SK-N-DZ (cell line): ENCODE data around the gene GRIK5.
"Not testable (repeated sequence)": the region's sequence is repeated elsewhere in the genome, so short reads cannot be mapped to it uniquely, and the experiment has no call there.

Experiments used
- DNase-seq: peaks from one replicate; pipeline ENCODE4 v3.0.0-alpha.2; 2015; ENCODE audit warnings: low spot score

GRIK5 gene

DNA sequence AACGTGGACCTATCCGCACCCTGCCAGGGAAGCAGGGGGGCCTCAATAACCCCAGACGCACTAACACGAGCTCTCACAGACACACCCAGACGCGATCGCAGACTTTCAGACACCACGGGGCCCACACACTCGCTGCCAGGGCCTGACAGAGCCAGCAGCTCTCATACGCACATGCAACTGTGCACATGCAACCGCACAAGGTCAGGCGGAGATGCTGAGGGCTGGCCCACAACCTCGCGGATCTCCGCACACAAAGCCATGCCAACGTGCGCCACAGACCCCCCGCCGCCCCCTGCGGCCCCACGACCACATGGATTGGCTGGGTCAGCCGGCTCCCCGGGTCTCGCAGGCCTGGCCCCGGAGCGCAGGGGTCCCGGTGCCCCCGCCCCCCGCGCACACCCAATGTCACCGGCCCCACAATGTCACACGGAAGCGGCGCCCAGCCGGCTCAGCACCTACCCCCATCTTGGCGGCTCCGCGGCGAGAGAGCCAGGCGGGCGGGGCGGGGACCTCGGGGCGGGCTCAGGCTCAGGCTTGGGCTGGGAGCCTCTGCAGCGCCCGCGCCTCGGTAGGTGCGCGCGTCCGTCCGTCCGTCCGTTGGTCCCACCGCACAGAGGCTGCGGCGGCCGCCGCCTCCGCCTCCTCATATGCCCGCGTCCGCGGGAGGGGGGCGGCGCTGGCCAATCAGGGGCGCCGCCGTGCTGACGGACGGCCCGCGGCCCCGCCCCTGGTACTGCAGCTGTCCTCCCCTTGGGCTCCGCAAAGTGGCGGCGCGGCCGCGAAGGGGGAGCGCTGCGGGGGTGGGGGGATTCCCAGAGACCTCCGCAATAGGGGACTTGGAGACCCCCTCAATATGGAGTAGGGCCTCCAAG, 76.2 kb downstream of the GRIK5 start, which contains the start of gene ATP1A3:
Gene ATP1A3, minus strand, starts transcription at position 619 of the 872 bp plus-strand sequence. Its CDS starts 154 bp downstream, at position 465.
- peak; percentile 79 for DNase-seq

- not testable (repeated sequence) for DNase-seq
These were observed 78.0 kb downstream of the GRIK5 start for GRCh38 chr19:41991925-41992569.

GRCh38 chr19:41991025-41991424, 79.0 kb downstream of the GRIK5 start:
- DNase-seq = no peak

DNA sequence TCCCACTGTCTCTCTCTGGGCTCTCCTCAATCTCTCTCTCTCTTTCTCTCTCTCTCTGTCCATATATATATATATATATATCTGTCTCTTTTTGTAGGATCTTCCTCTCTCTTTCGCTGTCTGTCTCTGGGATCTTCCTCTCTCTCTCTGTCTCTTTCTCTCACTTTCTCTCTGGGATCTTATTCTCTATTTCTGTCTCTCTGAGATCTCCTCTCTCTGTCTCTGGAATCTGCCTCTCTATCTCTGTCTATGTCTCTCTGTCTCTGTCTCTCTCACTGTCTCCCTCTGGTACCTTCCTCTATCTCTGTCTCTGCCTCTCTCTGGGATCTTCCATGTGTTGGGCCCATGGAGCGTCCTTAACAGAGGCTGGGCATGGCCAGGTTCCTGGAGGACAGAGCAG, 79.4 kb downstream of the GRIK5 start:
- DNase-seq = no peak

DNA sequence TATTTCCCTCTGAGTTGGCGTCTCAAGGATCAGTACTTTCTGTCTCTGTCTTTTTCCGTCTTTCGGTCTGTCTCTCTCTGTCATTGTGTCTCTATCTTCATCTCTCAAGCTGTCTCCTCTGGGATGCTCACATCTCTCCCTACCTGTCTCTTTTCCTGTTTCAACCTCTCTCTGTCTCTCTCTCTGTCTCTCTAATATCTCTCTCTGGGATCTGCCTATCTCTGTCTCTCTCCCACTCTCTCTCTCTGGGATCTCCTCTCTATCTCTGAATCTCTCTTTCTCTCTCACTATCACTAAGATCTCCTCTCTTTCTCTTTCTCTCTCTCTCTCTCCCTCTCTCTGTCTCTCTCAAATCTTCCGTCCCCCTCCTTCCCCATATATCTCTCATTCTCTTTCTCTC, 80.0 kb downstream of the GRIK5 start:
- no peak for DNase-seq

GRCh38 chr19:41988947-41989346, 81.1 kb downstream of the GRIK5 start:
- no peak for DNase-seq

DNA sequence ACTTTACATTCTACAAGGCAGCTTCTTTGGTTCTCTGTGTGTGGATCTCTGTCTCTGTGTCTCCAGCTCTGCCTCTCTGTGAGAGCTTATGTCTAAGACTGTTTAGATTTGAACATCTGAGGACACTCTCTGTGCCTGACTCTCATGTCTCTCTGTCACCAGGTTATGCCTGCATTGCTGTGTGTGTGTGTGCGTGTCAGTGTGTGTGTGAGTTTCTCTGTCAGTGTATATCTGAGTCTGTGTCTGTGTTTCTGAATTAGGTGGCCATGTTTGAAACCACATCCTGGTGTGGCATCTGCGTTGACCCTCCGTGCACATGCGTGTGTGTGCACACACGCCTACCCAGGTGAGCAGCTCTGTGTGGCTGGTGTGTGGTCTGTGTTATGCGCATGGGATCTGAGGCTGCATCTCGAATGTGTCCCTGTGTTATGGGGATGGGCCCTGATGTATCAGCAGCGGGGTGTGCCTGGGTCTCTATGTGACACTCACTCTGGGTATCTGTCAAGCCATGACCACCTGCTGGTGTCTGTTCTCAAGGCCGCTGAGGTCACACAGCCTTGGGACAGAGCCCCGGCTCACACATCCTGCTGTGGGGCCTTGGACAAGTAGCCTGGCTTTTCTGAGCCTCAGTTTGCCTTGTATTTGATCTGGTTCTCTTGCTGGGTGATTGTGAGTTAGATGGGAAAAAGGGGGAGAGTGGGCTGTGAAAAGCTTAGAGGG, 82.7 kb downstream of the GRIK5 start:
- no peak for DNase-seq

DNA sequence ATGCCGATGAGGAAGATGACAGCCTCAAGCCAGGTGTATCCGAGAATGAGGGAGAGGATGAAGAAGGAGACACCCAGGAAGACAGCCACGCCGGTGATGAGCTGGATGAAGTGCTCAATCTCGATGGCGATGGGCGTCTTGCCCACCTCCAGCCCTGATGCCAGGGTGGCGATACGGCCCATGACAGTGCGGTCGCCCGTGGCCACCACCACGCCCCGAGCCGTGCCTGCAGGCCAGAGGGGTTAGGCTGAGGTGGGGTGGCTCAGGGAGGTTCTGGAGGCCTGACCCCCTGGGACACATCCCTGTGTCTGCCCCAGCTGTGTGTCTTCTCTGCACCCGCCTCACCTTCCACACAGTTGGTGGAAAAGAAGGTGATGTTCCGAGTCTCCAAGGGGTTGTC, 85.0 kb downstream of the GRIK5 start:
- DNase-seq = no peak

- DNase-seq = no peak
These were observed 88.3 kb downstream of the GRIK5 start for GRCh38 chr19:41981724-41982123.

DNA sequence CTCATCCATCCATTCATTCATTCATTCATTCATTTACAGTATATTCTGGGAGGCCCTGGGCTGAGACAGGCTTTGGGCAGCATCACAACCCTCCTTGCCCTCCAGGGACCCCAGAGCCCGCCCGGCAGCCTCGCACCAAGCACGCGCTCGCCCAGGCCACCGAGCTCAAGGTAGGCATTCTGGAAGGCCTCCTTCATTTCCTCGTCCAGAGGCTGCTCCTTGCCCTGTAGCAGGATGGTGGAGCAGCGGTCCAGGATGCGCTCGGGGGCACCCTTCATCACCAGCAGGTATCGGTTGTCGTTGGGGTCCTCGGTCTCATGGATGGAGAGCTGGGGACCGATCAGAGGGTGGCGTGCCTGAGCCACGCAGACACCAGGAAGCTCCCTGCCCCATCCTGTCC, 91.5 kb downstream of the GRIK5 start:
- DNase-seq = no peak

GRCh38 chr19:41977916-41978315, 92.1 kb downstream of the GRIK5 start:
- DNase-seq = no peak

DNA sequence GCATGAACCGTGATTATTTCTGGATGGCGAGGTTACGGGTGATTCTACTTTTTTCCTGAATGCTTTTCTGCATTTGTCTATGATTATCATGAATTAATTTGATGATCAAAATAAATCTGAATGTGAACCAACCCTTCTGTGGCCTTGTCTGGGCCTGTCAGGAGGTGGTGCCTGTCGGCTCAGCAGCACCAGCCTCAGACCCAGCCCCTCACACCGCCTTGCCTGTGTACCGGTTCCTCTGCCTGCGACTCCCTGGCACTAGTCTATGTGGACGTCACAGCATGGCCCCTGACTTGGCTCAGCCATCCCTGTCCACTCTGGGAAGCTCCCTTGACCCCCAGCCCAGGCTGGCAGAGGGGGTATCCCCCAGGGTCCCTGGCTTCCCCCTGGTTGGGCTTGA, 95.4 kb downstream of the GRIK5 start:
- no peak for DNase-seq

DNA sequence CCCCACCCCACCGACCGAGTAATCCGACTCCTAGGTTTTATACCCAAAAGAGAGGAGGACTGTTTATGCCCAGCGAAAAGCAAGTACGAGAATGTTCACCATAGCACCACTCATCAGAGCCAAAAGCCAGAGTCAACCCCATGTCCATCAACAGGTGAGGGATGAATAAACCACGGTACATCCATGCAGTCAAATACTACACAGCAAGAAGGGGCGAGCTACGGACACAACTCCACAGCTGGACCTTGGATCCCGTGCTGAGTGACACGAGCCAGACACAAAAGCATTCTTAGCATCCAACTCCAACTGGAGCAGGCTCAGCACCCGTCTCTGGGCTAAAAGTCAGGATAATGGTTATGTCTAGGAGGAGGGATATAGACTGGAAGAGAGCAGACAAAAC, 98.6 kb downstream of the GRIK5 start:
- no peak for DNase-seq

- DNase-seq = no peak
These were observed 100.1 kb downstream of the GRIK5 start for GRCh38 chr19:41969772-41970458.

DNA sequence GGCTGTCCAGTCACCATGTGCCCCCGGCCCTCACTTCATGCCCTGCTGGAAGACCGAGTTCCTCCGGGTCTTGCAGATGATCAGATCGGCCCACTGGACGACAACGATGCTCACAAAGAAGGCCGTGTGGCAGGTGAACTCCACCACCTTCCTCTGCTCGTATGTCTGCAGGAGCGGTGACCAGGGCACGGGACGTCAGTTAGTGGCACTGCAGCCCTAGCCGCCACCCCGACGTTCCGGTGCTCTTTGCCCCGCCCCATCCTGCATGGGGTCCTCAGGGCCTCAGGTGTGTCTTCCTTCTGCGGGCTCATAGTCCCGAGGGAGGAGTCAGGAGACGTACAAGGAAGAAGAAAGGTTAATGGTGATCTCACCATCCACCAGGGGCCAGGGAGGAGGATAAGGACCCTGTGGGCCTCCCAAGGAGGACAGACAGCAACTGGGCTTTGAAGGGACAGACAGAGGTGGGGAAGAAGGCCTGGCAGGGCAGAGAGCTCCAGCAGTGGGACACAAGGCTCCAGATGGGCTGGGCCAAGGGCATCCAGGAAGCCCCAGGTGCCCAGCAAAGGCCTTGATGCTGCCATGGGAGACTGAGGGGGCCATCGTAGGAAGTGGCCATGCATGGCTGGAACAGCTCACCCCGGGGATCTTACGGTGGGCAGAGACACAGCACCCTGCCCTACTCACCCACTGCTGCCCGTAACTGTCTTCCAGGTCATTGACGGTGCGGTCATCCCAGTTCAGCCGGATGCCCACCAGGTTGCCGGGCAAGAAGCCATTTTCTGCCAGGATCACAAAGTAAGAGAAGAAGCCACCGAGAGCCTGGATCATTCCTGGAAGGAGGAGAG, 101.0 kb downstream of the GRIK5 start:
- DNase-seq = no peak

DNA sequence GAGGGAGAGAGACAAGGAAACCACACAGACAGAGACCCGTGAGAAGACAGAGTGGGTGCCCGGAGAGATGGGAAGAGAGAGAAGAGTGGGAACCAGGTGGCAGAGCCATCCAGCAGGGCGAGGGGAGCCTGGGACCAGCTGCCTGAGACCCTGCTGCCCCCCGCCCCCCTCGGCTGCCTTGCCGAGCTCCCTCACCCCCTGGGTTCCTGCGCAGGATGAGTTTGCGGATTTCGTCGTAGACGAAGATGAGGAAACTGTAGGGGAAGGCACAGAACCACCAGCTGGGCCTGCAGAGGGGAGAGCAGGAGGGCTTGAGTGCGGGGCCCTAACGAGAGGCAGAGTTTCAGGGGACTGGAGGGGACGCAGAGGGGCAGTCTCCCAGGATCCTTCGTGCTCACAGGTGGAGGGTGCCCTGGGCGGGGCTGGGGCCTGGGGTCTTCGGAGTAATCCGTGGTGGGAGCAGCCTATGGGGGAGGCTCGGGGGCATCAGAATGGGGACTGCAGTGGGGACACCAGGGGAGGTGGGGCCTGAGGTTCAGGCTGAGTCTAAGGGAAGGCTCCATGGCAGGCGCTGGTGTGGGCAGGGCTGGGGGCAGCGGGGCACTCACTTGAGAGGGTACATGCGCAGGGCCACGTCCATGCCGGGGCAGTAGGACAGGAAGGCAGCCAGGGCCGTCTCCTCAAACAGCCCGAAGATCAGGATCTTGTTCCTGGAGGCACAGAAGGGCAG, 102.8 kb downstream of the GRIK5 start:
- no peak for DNase-seq

GRCh38 chr19:41965106-41965505, 104.9 kb downstream of the GRIK5 start:
- DNase-seq = no peak

- no peak for DNase-seq
These were observed 109.0 kb downstream of the GRIK5 start for GRCh38 chr19:41960973-41961372.

DNA sequence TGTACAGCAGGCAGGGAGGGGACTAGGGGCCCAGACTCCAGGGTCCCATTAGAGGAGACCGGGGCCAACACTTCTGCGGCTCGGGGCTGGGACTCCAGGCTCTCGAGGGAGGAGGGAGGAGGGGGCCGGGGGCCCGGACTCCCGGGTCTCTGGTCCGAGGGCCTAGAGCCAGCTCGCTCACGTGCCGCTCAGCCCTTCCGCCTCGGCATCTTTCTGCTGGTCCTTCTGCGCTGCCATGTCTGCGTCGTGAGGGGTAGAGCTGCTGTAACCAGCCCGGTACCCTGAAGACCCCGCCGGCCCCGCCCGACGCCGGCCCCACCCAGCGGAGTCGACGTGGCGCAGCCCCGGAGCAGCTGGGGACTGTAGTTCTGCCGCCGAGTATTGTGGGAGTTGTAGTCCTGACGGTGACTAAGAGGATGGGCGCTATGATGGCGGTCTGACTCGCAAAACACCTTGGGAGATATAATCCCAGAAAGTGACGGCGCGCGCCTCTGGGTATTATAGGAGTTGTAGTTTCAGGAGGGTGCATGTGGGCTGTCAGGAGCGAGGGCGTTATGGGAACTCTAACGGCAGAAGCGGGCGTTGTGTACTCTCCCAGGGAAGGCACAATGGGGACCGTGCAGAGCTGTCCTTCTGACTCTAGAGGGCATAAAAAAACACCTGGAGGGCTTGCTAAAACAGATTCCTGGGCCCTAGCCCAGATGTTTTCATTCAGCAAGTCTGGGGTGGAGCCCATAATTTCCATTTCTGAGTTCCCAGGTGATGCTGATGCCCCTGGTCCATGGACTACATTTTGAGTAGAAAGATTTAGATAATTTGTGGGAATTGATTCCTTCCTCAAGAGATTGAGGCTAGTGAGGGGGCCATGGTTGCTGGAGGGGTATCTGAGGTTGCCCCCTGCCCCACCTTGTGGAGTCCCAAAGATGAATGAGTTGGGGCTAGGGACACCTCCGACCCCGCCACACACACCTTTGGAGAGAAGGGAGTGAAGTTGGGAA, 110.7 kb downstream of the GRIK5 start, which contains the start of gene RABAC1:
Gene RABAC1, minus strand, starts transcription at position 266 of the 998 bp plus-strand sequence. Its CDS starts 29 bp downstream, at position 237.
- peak; percentile 91 for DNase-seq
